VCaP (cell line): ENCODE data around the gene MACROD2.

Source experiments
- H3K27ac ChIP-seq: fragments of 450-650 bp; 2 replicates; pipeline ENCODE4 v1.5.1; 2017
- TF ChIP-seq, protein P1 (sequence below): fragments of 450-650 bp; conservative IDR thresholded peaks from 2 replicates; pipeline ENCODE4 v1.5.1; 2017; ENCODE audit warnings: mild to moderate bottlenecking, moderate library complexity

The MACROD2 gene

DNA sequence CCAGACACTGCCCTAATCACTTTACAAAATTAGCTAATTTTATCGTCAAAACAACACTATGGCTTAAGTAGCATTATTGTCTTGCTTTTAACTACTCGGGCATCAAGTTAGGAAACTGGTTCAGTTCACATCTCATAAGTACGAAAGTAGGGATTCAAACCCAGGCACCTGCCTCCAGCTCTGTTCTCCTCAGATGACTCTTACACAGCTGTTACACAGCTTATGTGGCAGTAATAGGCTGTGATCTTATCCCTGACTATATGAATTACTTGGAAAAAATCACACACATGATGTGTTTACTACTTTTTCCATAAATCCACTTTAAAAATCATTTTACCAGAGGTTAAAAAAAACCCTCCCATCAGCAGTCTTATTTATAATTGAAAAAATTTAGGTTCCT is 731.3 kb downstream of the MACROD2 start:
- TF ChIP-seq, protein P1, sequence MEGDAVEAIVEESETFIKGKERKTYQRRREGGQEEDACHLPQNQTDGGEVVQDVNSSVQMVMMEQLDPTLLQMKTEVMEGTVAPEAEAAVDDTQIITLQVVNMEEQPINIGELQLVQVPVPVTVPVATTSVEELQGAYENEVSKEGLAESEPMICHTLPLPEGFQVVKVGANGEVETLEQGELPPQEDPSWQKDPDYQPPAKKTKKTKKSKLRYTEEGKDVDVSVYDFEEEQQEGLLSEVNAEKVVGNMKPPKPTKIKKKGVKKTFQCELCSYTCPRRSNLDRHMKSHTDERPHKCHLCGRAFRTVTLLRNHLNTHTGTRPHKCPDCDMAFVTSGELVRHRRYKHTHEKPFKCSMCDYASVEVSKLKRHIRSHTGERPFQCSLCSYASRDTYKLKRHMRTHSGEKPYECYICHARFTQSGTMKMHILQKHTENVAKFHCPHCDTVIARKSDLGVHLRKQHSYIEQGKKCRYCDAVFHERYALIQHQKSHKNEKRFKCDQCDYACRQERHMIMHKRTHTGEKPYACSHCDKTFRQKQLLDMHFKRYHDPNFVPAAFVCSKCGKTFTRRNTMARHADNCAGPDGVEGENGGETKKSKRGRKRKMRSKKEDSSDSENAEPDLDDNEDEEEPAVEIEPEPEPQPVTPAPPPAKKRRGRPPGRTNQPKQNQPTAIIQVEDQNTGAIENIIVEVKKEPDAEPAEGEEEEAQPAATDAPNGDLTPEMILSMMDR: no peak
- no peak overlapping the region for H3K27ac ChIP-seq

DNA sequence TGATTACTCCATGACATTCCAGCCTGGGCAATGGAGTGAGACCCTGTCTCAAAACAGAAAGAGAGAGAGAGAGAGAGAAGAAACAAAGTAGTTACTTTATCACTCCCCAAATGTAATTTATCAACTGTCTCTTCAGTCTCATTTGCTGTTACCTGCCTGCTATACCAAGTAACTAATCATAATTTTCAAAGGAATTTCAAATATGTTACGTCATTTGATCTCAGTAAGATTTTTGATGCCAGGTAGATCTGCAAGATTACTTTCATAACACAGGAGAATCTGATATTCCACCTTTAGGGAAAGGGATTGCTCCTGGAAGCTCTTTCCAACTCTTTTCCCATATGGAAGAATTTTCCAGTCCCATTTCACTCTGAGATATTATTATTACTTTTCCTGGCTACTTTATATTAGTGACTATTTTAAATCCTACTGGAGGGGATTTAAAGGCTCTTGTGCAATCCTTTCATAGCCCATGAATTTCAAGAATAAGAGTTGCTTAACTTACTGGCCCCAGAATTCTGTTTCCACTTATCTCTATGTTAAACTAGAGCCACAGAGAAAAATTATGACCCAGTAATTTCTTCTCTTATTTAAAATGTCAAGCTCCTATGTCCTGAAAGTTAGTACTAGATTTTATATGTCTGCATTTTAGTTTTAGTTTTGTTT is 732.3 kb downstream of the MACROD2 start:
- H3K27ac ChIP-seq: no peak overlapping the region
- TF ChIP-seq, protein P1: no peak

DNA sequence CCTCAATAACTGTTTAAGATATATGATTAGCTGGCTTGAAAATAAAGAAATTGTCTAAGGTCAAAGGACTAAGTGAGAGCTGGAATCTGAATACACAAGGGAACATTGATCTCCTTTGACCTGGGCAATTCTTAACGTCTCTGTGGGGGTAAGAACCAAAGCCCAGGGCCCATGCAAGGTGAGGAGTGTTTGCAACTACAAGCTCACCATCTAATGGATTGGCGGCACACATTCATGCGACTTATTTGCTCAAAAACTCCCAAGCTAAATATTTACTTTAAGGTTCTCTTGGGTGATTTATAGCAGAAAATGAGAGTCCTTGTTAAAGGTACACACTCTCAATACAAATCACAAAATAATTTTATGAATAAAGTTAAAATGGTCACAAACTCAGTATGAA is 734.1 kb downstream of the MACROD2 start:
- TF ChIP-seq, protein P1: no peak
- H3K27ac ChIP-seq: no peak overlapping the region

DNA sequence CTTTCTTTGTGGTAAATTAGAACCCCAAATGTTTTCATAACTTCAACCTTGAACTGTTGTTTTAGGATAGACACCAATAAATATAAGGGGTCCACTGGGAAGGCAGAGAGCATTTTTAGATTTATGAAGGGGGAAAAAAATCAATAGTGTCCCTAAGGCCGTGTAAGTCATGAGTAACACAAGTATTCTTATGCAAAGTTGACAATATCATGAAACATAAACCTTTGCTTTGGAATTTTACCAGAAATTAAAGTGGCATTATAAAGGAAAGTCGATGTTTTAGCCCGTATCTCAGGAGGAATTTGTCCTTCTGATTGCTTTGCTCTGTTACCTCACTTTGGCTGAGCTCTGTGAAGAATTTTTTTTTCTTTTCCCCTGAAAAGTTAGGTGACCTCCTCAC is 737.0 kb downstream of the MACROD2 start:
- H3K27ac ChIP-seq: no peak overlapping the region
- TF ChIP-seq, protein P1: no peak

DNA sequence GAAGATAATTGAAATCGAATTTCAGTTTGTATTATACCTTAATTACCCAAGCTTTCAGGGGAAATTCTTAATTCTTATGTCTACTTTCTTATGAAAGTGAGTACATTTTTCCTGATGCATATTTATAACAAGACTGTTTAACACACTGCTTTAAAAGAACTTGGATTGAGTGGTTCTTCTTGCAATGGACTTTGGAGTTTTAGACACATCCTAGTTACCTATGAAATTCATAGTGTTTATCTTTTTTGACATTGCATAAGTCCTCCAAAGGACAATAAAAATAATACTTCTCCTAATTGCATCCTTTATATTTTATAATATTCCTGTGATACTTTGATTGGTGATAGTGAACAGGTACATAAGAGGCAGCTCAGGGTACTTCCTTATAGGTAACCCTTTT is 737.7 kb downstream of the MACROD2 start:
- no peak overlapping the region for H3K27ac ChIP-seq
- TF ChIP-seq, protein P1: no peak

DNA sequence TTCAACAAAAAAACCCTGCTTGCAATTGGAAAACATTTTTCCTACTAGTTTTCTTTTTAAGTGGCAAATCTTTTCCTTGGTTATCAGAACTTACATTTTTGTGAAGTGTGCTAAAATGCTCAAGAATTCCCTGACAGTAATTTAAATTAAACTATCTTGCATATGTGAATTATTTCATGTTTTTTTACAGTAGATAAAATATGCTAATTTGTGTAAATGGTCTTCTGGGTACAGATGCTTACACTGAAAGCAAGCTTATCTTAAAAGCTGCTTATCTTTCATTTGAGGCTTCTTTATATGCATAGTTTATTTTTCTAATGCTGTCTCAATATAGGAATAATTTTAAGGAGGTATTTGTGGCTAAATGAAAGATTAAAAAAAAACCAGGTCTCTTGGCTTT is 745.1 kb downstream of the MACROD2 start:
- TF ChIP-seq, protein P1: no peak
- H3K27ac ChIP-seq: no peak overlapping the region

DNA sequence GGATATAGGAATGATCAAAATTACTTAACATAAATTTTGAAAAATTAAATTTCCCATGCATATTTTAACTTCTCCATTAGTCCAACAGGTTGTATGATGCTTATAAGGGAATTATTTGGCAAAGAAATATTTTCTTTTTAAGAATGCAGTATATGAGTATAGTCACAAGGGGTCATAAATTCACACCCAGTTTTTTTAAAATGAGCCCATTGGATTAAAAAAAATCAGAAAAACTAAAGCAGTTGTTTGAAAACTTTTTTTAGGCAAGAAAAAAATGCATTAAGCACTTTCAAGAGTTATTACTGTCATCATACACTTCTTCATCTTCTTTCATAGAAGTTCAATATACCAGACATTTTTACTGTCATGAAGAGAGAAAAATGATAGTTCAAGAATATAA is 746.3 kb downstream of the MACROD2 start:
- TF ChIP-seq, protein P1: 0 out of 2 replicates have a peak, but pooled peaks have one; percentile 35
- no peak overlapping the region for H3K27ac ChIP-seq
